Nucleus accumbens (tissue), 56 donors: ENCODE measurements around the gene ZNRF1.

Experiments
- DNase-seq, 56 donors: peaks; one replicate each; lab custom pipeline; 2025; lab: John Stamatoyannopoulos, UW

ZNRF1 gene

GRCh38 chr16:75107505-75107904 lies 108.7 kb downstream of the ZNRF1 start:
- DNase-seq: no peak

GRCh38 chr16:75108792-75109731 lies 110.2 kb downstream of the ZNRF1 start:
- DNase-seq: peak in 53 of 56 donors; percentile 34 to 93 (median 65)

GRCh38 chr16:75109732-75110243 lies 111.0 kb downstream of the ZNRF1 start:
- DNase-seq: peak in 28 of 56 donors; percentile 22 to 66 (median 40)

GRCh38 chr16:75110637-75111513 lies 112.1 kb downstream of the ZNRF1 start:
- peak in 55 of 56 donors; percentile 43 to 93 (median 82) for DNase-seq

- DNase-seq: no peak
These were observed 112.7 kb downstream of the ZNRF1 start for GRCh38 chr16:75111514-75111940.

- DNase-seq: no peak
These were observed 113.3 kb downstream of the ZNRF1 start for GRCh38 chr16:75111961-75112733.

- DNase-seq: no peak
These were observed 114.1 kb downstream of the ZNRF1 start for GRCh38 chr16:75112734-75113491.

GRCh38 chr16:75113541-75114121 lies 114.8 kb downstream of the ZNRF1 start:
- DNase-seq: no peak

- peak in 7 of 56 donors; percentile 20 to 40 (median 37) for DNase-seq
These were observed 115.5 kb downstream of the ZNRF1 start for GRCh38 chr16:75114179-75114945.

GRCh38 chr16:75114946-75115825 lies 116.4 kb downstream of the ZNRF1 start:
- no peak for DNase-seq

GRCh38 chr16:75116081-75116910 lies 117.5 kb downstream of the ZNRF1 start, which contains the start of gene LDHD:
LDHD (minus strand) TSS chr16:75116780; CDS start chr16:75116720, 60 bp downstream.
- DNase-seq: peak in 55 of 56 donors; percentile 24 to 95 (median 81)

- no peak for DNase-seq
These were observed 118.1 kb downstream of the ZNRF1 start for GRCh38 chr16:75116911-75117245.

GRCh38 chr16:75118943-75119539 lies 120.2 kb downstream of the ZNRF1 start:
- DNase-seq: no peak

- no peak for DNase-seq
These were observed 121.4 kb downstream of the ZNRF1 start for GRCh38 chr16:75120253-75120652.

GRCh38 chr16:75121949-75122568 lies 123.2 kb downstream of the ZNRF1 start:
- DNase-seq: no peak
